SKM-1 (cell line): Measurements from ENCODE around the gene GDPD2.
"Not testable (repeated sequence)": the region's sequence is repeated elsewhere in the genome, so short reads cannot be mapped to it uniquely, and the experiment has no call there.

ENCODE experiments used
- DNase-seq: peaks from one replicate; lab custom pipeline; 2025; ENCODE audit not compliant: unreplicated experiment; lab: John Stamatoyannopoulos, UW

The GDPD2 gene

GRCh38 chrX:70422851-70423341, at the start of gene GDPD2:
Gene GDPD2, plus strand, starts transcription at chrX:70423314. Its CDS starts 1,671 bp downstream, at chrX:70424985.
- DNase-seq = no peak

- DNase-seq = no peak
Observed at GRCh38 chrX:70386235-70386634, 36.9 kb upstream of the GDPD2 start.

DNA sequence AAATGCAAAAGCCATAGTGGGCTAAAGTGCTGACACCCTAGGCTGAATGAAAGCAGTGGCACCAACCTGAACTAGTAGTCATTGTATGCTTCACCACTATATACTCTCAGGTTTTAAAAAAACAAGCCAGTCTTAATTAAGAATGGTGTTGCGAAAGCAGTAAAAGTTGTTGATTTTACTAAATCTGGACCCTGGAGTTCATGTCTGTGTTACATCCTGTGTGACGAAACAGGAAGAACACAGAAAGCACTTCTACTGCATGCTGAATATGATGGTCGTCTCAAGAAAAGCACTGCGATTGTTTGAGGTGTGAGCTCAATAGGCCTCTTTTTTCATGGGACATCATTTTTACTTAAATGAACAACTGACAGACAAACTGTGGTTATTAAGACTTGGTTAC, 24.2 kb upstream of the GDPD2 start:
- DNase-seq = no peak

GRCh38 chrX:70400181-70400580, 22.9 kb upstream of the GDPD2 start:
- not testable (repeated sequence) for DNase-seq

- no peak for DNase-seq
Observed at GRCh38 chrX:70402721-70403120, 20.4 kb upstream of the GDPD2 start.

- DNase-seq = no peak
Observed at GRCh38 chrX:70405003-70405402, 18.1 kb upstream of the GDPD2 start.

DNA sequence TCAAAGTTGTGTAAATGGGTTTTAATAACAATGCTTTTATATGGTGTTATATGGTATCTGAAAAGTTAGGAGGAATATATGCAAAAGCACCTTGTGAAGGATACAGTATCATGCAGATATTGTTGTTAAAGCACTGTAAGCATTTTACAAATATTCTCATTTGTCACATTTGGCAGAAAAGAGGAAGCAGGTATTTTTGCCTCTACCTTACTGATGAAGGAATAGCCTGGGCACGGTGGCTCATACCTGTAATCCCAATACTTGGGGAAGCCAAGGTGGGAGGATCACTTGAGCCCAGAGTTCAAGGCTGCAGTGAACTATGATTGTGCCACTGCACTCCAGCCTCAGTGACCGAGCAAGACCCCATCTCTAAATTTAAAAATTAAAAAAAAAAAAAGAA, 12.2 kb upstream of the GDPD2 start:
- no peak for DNase-seq

DNA sequence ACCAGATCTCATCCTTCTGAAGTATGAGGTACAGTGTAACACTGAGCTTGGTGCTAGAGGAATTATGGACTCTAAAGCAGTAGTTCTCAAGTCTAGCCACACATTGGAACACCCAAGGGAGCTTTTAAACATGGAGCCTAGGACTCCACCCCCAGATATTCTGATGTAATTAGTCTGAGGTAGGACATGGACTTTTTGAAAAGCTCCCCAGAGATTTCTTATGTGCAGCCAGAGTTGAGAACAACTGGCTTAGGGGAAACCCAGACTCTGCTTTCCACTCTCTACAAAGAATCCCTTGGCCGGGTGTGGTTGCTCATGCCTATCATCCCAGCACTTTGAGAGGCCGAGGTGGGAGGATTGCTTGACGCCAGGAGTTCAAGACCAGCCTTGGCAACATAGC, 11.6 kb upstream of the GDPD2 start:
- DNase-seq = no peak

- no peak for DNase-seq
Observed at GRCh38 chrX:70421618-70422017, 1.5 kb upstream of the GDPD2 start.

DNA sequence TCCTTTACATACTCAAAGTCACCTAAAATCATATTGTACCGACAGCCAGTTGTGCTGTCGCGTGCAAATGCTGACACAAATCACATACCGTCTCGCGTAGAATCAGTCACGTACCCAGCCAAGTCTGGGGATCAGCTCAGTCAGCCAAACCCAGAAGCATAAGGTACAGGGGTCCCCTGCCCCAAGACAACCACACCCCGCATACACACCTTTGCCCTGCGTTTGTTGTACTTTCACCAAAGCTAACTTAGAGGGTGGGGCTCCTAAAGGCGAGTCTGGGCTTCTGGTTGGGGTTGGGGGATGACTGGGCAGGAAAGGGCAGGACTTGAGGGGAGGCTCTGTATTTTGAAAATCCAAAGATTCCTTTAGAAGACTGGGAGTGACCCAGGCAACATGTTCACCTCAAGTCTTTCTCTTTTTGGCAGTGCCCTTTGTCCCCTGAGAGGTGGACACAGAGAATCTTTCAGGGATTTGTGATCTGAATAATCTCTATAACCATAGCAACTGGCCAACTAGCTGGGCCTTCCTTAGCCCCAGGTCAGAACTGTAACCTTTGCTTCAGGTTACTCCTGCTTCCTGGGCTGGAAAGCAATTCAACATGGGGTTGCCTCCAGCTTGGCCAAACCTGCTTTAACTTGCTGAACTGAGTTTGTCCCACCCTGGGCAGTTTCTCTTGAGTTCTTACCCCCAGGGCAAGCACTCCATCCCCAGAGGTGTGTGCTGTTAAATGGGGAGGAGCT, 992 bp downstream of the GDPD2 start:
- no peak for DNase-seq

- no peak for DNase-seq
Observed at GRCh38 chrX:70424801-70425200, 1.7 kb downstream of the GDPD2 start.

DNA sequence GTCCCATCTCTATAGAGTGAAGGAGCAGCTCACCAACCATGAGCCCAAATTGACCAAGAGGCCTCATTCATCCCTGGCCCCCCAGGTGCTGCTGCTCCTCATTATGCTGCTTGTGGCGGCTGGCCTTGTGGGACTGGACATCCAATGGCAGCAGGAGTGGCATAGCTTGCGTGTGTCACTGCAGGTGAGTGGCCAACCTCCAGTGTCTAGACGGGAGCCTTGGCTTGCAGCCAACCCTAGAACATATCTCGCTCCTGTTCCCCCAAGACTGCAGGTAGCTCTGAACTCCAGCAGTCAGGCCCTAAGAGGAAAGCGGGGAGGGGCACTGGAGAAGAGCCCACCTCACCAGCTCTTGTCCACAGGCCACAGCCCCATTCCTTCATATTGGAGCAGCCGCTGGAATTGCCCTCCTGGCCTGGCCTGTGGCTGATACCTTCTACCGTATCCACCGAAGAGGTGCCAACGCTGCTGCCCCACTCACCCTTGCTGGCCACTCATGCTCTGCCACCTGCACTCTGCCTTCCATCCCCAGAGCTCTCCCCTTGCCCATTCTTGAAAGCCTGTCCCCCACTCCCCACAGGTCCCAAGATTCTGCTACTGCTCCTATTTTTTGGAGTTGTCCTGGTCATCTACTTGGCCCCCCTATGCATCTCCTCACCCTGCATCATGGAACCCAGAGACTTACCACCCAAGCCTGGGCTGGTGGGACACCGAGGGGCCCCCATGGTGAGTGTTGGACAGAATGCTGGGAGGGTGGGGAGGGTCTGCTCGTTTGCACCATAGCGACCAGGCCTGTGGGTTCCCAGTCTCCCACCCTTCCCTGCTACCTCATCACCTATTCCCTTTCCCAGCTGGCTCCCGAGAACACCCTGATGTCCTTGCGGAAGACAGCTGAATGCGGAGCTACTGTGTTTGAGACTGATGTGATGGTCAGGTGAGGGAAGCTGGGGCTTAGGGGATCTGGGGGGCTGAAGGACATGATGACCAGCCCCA, 3.5 kb downstream of the GDPD2 start:
- DNase-seq = no peak

GRCh38 chrX:70427365-70427764, 4.3 kb downstream of the GDPD2 start:
- no peak for DNase-seq

DNA sequence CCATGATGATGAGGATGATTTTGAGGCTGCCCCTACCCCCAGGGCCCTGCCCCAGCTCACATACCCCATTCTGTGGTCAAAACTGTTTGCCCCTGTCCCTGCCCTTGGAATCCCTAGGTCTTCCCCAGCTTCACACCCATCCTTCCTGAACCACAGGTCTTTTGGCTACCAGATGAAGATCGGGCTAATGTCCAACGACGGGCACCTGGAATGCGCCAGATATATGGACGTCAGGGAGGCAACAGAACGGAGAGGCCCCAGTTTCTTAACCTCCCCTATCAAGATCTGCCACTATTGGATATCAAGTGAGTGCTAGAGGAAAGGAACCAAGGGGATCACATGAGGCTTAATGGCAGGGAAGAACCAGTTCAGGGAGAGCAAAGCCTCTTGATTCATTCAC, 6.6 kb downstream of the GDPD2 start:
- DNase-seq = no peak

DNA sequence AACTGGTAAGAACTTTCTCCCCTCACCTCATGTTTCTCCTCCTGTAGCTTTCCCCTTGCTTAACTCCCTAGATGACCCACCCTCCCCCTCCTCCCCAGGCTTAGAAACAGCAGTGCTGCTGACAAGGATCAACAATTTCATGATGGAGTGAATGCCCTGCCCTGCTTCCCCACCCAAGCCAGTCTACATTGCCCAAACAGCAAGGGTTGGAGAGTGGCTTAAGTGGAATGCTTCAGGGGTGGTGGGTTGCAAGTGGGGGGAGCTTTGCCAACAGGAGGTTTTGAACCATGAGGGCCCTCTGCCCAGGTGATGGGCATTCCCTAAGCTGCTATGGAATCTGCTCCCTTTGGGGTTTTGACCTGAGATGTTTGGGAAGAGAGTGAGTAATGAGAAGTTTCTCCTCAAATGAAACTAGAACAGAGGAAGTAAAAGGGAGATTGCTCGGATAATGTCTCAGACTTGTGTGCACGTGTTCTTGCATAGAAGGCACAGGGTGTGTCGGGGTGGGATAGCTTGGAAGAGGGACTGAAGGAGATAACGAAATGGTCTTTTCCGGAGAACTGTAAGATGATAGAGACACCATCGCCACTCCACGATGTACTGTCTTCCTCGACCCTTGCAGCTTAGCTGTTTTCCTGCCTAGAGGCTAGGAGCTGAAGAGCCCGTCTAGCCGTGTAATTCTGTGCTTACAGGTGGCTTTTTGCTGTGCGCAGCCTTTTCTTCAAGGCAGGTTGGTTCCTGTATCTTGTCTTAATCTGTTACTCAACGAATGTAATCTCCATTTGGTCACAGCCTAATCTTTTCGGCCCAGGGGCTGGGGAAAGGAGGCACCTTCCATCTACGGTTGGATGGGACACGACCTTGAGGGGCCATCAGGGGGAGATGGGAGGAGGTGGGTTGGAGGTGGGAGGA, 10.1 kb downstream of the GDPD2 start:
- DNase-seq = no peak

- peak; percentile 3 for DNase-seq
Observed at GRCh38 chrX:70433848-70434351, 10.8 kb downstream of the GDPD2 start.

DNA sequence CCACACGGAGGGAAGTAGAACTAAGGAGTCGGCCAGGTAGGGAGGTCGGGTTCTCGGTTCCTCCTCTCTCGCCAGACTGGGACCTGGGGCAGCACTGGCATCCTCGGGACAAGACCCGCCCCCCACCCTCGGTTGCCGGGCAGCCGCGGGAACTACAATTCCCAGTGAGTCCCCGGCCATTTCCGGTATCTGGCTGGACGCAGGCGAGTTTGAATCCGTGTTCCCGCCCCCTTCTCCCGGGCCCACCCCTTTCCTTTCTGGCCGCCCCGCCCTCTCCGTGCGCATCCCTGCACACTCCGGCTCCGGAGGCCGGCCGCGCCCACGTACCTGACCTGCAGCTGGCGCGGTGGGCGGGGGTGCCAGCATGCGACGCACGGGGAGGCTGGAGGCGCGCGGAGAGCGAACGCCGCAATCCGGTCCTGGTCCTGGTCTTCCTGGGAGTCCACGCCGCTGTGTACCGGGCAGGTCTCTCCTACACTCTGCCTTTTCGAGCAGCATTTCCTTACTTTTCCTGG, 11.3 kb downstream of the GDPD2 start:
- DNase-seq = peak; percentile 30

DNA sequence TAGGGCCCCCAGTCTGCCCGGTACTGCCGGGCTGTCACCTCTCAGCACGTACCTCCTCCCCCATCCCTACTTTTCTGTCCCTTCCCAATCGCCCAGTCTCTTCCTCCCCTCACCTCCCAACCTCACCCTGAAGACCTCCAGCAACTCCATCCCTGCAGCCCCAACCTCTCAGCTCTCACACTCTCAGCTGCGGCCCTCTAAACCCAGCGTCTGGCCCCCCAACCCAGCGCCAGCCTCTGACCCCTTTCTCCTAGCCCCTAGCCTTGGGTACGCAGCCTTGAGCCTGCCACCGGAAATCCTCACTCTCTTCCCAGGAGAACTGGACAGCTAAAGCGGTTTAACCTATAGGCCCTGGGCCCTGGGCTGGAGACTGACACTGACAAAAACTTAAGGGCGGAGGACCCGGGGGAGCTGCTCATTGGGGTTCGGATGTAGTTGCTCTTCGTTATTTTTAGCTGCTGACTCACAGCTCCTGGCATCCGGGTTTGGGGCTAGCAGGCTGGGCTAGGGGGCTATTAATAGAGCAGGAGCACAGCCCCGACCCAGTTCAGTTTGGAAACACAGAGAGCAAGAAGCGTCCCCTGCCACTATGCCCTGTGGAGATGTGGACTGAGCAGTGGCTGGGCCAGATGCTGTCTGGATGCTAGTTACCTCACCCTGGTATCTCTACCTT, 11.9 kb downstream of the GDPD2 start:
- no peak for DNase-seq

GRCh38 chrX:70436343-70436742, 13.2 kb downstream of the GDPD2 start:
- DNase-seq = no peak

DNA sequence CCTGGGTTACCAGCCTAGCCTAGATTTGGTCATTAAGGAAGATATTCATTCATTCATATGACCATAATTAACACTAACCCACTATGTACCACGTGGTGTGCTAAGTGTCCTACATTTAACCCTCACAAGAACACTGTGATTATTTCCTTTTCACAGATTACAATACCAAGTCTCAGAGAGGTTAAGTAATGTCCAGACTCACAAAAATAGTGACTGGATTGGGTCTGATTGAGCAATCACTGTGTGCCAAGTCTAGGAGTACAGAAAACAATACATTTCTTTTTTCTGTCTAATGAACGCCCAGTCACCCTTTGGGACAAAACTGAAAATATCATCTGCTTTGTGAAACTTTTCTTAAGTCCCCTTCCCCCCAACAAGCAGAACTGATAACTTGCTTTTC, 13.9 kb downstream of the GDPD2 start:
- no peak for DNase-seq
